Measurements from ENCODE around the gene GNAQ. TPM values are rescaled to one million over a fixed set of nuclear protein-coding genes. Genes with fewer than 3 reads are reported as not detected.

Gene GNAQ
- total RNA-seq, 4 donors from 2014 or later, result 64.0 to 80.4 (median 69.2) TPM

DNA sequence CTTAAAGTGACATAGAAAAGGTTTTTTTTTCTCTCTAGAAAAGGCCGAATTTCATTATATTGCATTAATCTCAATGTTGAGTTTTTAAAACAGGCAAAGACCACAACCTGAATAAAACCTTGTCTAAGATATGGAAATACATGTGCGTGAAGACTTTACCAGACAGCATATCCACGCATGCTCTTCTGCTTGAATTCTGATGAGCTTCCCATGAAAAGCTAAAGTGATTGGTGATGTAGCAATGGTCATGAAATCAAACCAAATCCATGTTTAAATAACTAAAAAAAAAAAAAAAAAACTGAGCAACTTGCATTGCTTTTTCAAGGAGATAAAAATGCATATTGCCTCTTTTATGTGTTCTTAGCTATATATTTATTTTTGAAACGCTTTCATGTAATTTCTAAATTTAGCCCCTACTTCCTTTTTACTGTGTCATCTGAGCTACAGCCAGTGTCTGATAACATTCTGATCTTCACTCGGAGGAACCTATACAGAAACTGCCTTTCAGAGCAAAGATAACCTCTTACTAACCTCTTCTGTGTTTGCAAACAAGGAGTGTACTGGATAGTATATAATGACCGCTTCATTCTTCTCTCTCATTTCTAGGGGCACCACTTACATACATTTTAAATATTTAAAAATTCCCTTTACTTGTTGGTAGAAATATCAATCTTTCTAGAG is 204.4 kb downstream of the GNAQ start:
- Histone ChIP-seq H3K4me3 (no peak overlapping the region), H3K9me3 (no peaks in the 10 kb centered on the region), H3K36me3 (no peaks in the 10 kb centered on the region), H3K27me3 (no peaks in the 10 kb centered on the region), H3K4me1 (peaks cover 2 to 26% (median 16%) of the 10 kb centered on the region in 4 donors), H3K27ac (replicated peaks in 1 of 4) (no peak overlapping the region)
- intact Hi-C loops (cut with DNase I), result no loop called here
- 78% methylated on average over 6 of the region's 6 CpGs for WGBS
- DNase-seq (ENCODE audit: extremely low spot score), result no peak
- TF ChIP-seq, protein P1, sequence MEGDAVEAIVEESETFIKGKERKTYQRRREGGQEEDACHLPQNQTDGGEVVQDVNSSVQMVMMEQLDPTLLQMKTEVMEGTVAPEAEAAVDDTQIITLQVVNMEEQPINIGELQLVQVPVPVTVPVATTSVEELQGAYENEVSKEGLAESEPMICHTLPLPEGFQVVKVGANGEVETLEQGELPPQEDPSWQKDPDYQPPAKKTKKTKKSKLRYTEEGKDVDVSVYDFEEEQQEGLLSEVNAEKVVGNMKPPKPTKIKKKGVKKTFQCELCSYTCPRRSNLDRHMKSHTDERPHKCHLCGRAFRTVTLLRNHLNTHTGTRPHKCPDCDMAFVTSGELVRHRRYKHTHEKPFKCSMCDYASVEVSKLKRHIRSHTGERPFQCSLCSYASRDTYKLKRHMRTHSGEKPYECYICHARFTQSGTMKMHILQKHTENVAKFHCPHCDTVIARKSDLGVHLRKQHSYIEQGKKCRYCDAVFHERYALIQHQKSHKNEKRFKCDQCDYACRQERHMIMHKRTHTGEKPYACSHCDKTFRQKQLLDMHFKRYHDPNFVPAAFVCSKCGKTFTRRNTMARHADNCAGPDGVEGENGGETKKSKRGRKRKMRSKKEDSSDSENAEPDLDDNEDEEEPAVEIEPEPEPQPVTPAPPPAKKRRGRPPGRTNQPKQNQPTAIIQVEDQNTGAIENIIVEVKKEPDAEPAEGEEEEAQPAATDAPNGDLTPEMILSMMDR (IDR thresholded peaks at IDR 0.05), result no peak
- TF ChIP-seq POLR2AphosphoS5 (IDR thresholded peaks at IDR 0.05), result no peak
- TF ChIP-seq EP300 (IDR thresholded peaks at IDR 0.05), result no peak
- no peak for TF ChIP-seq POLR2A (IDR thresholded peaks at IDR 0.05; ENCODE audit: low read depth)

DNA sequence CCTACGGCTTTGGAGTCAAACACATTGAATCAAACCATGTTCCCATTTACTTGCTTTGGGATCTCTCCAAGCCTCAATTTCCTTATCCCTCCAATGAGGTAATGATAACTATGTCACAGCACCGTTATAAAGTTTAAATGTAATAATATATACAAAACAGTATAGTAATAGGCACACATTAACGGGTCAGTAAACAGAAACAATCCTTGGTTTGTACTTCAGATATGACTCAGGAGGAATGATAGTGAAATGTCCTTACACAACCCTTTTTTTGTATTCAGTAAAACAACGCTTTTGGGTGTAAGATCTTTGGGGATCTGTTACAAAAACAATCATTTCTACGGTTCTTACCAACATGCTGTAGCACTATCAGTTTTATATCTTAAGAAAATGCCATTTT is 205.0 kb downstream of the GNAQ start:
- WGBS, result 84% methylated on average over 5 of the region's 5 CpGs
- peaks cover 0 to 28% (median 16%) of the 10 kb centered on the region in 4 donors for H3K4me1 ChIP-seq
- intact Hi-C loops (cut with DNase I), result no loop called here
- no peak overlapping the region for H3K27ac ChIP-seq (replicated peaks in 1 of 4)
- no peak overlapping the region for H3K4me3 ChIP-seq
- no peaks in the 10 kb centered on the region for H3K27me3 ChIP-seq
- no peaks in the 10 kb centered on the region for H3K36me3 ChIP-seq
- H3K9me3 ChIP-seq, result no peaks in the 10 kb centered on the region
- DNase-seq (ENCODE audit: extremely low spot score), result no peak
- TF ChIP-seq POLR2AphosphoS5 (IDR thresholded peaks at IDR 0.05), result no peak
- TF ChIP-seq, protein P1 (IDR thresholded peaks at IDR 0.05), result no peak
- TF ChIP-seq EP300 (IDR thresholded peaks at IDR 0.05), result no peak
- no peak for TF ChIP-seq POLR2A (IDR thresholded peaks at IDR 0.05; ENCODE audit: low read depth)

DNA sequence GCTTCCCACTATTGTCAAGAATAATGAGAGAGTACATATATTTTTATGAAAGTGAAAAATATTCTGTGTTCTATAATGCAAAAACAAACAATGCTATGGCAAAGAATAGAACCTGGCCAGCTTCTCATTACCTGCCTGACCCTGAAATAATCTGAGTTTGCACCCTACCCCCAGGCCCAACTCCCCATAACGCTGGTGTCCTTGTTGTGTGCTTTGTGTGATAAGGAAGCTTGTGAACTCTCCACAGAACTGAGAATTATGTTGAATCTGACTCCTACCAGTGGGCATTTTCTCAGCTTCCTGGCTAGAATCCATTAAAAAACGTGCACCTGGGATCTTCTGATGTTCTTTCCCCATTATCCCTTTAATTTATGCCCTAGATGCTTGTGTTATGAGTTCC is 205.5 kb downstream of the GNAQ start:
- Histone ChIP-seq H3K4me3 (no peak overlapping the region), H3K4me1 (peaks cover 0 to 26% (median 13%) of the 10 kb centered on the region in 4 donors), H3K27me3 (no peaks in the 10 kb centered on the region), H3K36me3 (no peaks in the 10 kb centered on the region), H3K9me3 (no peaks in the 10 kb centered on the region), H3K27ac (replicated peaks in 1 of 4) (no peak overlapping the region)
- DNase-seq (ENCODE audit: extremely low spot score), result no peak
- intact Hi-C loops (cut with DNase I), result no loop called here
- 88% methylated on average over 2 of the region's 2 CpGs for WGBS
- no peak for TF ChIP-seq POLR2A (IDR thresholded peaks at IDR 0.05; ENCODE audit: low read depth)
- no peak for TF ChIP-seq POLR2AphosphoS5 (IDR thresholded peaks at IDR 0.05)
- TF ChIP-seq EP300 (IDR thresholded peaks at IDR 0.05), result no peak
- TF ChIP-seq, protein P1 (IDR thresholded peaks at IDR 0.05), result no peak

DNA sequence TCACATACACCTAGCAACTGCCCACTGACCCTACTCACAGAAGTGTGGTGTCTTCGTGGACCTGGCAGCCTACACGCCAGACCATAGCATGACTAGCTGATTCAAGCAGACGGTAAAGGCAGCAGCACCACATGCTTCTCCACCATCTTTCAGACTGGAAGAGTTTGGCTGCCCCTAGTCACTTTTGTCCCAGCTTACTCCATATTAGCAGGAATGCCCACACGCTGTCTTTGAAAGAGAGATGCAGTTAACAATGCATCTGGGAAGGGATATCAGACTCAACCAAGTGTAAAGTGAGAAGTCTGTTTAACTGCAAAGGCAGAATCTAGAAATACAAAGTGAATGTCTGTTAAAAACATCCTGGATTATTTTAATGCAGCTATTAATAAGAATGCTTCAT is 206.2 kb downstream of the GNAQ start:
- peaks cover 0 to 21% (median 15%) of the 10 kb centered on the region in 4 donors for H3K4me1 ChIP-seq
- intact Hi-C loops (cut with DNase I), result no loop called here
- DNase-seq (ENCODE audit: extremely low spot score), result no peak
- 91% methylated on average over 4 of the region's 4 CpGs for WGBS
- no peak overlapping the region for H3K4me3 ChIP-seq
- H3K27ac ChIP-seq (replicated peaks in 1 of 4), result no peak overlapping the region
- H3K36me3 ChIP-seq, result no peaks in the 10 kb centered on the region
- no peaks in the 10 kb centered on the region for H3K9me3 ChIP-seq
- TF ChIP-seq EP300 (IDR thresholded peaks at IDR 0.05) (no peak), POLR2A (IDR thresholded peaks at IDR 0.05; ENCODE audit: low read depth) (no peak), POLR2AphosphoS5 (IDR thresholded peaks at IDR 0.05) (no peak)
- TF ChIP-seq, protein P1 (IDR thresholded peaks at IDR 0.05), result no peak
- no peaks in the 10 kb centered on the region for H3K27me3 ChIP-seq
